ENCODE data around the gene DBP.
A peak's percentile ranks its signal among the peaks of the same experiment; 100 is the strongest.

The DBP gene

GRCh38 chr19:48603850-48604249 is 33.3 kb downstream of the DBP start:
- Mint-ChIP-seq H3K4me1 (ENCODE audit: low read depth) (peaks cover 3% of the 10 kb centered on the region), H3K36me3 (ENCODE audit: low read depth) (peaks cover 3% of the 10 kb centered on the region), H3K4me3 (no peak overlapping the region), H3K9me3 (no peaks in the 10 kb centered on the region), H3K27me3 (no peaks in the 10 kb centered on the region), H3K27ac (no peak overlapping the region)
- DNase-seq: no peak

- Mint-ChIP-seq H3K9me3 (no peaks in the 10 kb centered on the region), H3K36me3 (ENCODE audit: low read depth) (peaks cover 3% of the 10 kb centered on the region), H3K27ac (no peak overlapping the region), H3K27me3 (no peaks in the 10 kb centered on the region), H3K4me3 (no peak overlapping the region), H3K4me1 (ENCODE audit: low read depth) (no peaks in the 10 kb centered on the region)
- no peak for DNase-seq
These were observed 33.7 kb downstream of the DBP start for GRCh38 chr19:48603449-48603848.

GRCh38 chr19:48603001-48603400 is 34.2 kb downstream of the DBP start:
- H3K36me3 Mint-ChIP-seq (ENCODE audit: low read depth): peaks cover 3% of the 10 kb centered on the region
- no peaks in the 10 kb centered on the region for H3K4me1 Mint-ChIP-seq (ENCODE audit: low read depth)
- no peaks in the 10 kb centered on the region for H3K27me3 Mint-ChIP-seq
- no peak overlapping the region for H3K27ac Mint-ChIP-seq
- no peak for DNase-seq
- no peaks in the 10 kb centered on the region for H3K9me3 Mint-ChIP-seq
- H3K4me3 Mint-ChIP-seq: no peak overlapping the region

- H3K27me3 Mint-ChIP-seq: no peaks in the 10 kb centered on the region
- no peak overlapping the region for H3K4me3 Mint-ChIP-seq
These were observed 36.3 kb downstream of the DBP start for GRCh38 chr19:48600679-48601417.

GRCh38 chr19:48598996-48599700 is 38.0 kb downstream of the DBP start:
- no peak overlapping the region for H3K27ac Mint-ChIP-seq
- no peak for DNase-seq
- H3K4me3 Mint-ChIP-seq: no peak overlapping the region
- peaks cover 3% of the 10 kb centered on the region for H3K36me3 Mint-ChIP-seq (ENCODE audit: low read depth)
- H3K9me3 Mint-ChIP-seq: no peaks in the 10 kb centered on the region
- H3K27me3 Mint-ChIP-seq: no peaks in the 10 kb centered on the region
- H3K4me1 Mint-ChIP-seq (ENCODE audit: low read depth): peaks cover 9% of the 10 kb centered on the region

More at GRCh38 chr19:48600679-48601417, 36.3 kb downstream of the DBP start:
- Mint-ChIP-seq H3K27ac (no peak overlapping the region), H3K9me3 (no peaks in the 10 kb centered on the region), H3K4me1 (ENCODE audit: low read depth) (peaks cover 7% of the 10 kb centered on the region), H3K36me3 (ENCODE audit: low read depth) (peaks cover 3% of the 10 kb centered on the region)
- DNase-seq: no peak

- no peaks in the 10 kb centered on the region for H3K36me3 Mint-ChIP-seq (ENCODE audit: low read depth)
- peak overlapping the region; percentile 90 for H3K27ac Mint-ChIP-seq
- no peaks in the 10 kb centered on the region for H3K27me3 Mint-ChIP-seq
- DNase-seq: peak; percentile 63
- peaks cover 11% of the 10 kb centered on the region for H3K4me1 Mint-ChIP-seq (ENCODE audit: low read depth)
- no peaks in the 10 kb centered on the region for H3K9me3 Mint-ChIP-seq
- H3K4me3 Mint-ChIP-seq: peak overlapping the region; percentile 74
These were observed 40.3 kb downstream of the DBP start for GRCh38 chr19:48596679-48597465.

GRCh38 chr19:48596237-48596636 is 40.9 kb downstream of the DBP start:
- H3K27ac Mint-ChIP-seq: peak overlapping the region; percentile 40
- no peak for DNase-seq
- H3K27me3 Mint-ChIP-seq: no peaks in the 10 kb centered on the region
- H3K36me3 Mint-ChIP-seq (ENCODE audit: low read depth): no peaks in the 10 kb centered on the region
- no peaks in the 10 kb centered on the region for H3K9me3 Mint-ChIP-seq
- peaks cover 11% of the 10 kb centered on the region for H3K4me1 Mint-ChIP-seq (ENCODE audit: low read depth)
- H3K4me3 Mint-ChIP-seq: peak overlapping the region; percentile 74

GRCh38 chr19:48595833-48596232 is 41.3 kb downstream of the DBP start:
- DNase-seq: no peak
- no peaks in the 10 kb centered on the region for H3K9me3 Mint-ChIP-seq
- H3K4me1 Mint-ChIP-seq (ENCODE audit: low read depth): peaks cover 11% of the 10 kb centered on the region
- H3K27ac Mint-ChIP-seq: no peak overlapping the region
- H3K27me3 Mint-ChIP-seq: no peaks in the 10 kb centered on the region
- H3K4me3 Mint-ChIP-seq: peak overlapping the region; percentile 74
- no peaks in the 10 kb centered on the region for H3K36me3 Mint-ChIP-seq (ENCODE audit: low read depth)

- H3K4me1 Mint-ChIP-seq (ENCODE audit: low read depth): peaks cover 11% of the 10 kb centered on the region
- no peaks in the 10 kb centered on the region for H3K36me3 Mint-ChIP-seq (ENCODE audit: low read depth)
- peak overlapping the region; percentile 37 for H3K27ac Mint-ChIP-seq
- H3K9me3 Mint-ChIP-seq: no peaks in the 10 kb centered on the region
- DNase-seq: no peak
- no peaks in the 10 kb centered on the region for H3K27me3 Mint-ChIP-seq
- H3K4me3 Mint-ChIP-seq: peak overlapping the region; percentile 16
These were observed 42.0 kb downstream of the DBP start for GRCh38 chr19:48595171-48595570.

- no peaks in the 10 kb centered on the region for H3K36me3 Mint-ChIP-seq (ENCODE audit: low read depth)
- no peak overlapping the region for H3K27ac Mint-ChIP-seq
- H3K9me3 Mint-ChIP-seq: no peaks in the 10 kb centered on the region
- no peak for DNase-seq
- no peaks in the 10 kb centered on the region for H3K27me3 Mint-ChIP-seq
- H3K4me1 Mint-ChIP-seq (ENCODE audit: low read depth): peaks cover 16% of the 10 kb centered on the region
- H3K4me3 Mint-ChIP-seq: no peak overlapping the region
These were observed 46.2 kb downstream of the DBP start for GRCh38 chr19:48591021-48591420.

GRCh38 chr19:48588670-48589401 is 48.3 kb downstream of the DBP start:
- peaks cover 20% of the 10 kb centered on the region for H3K4me1 Mint-ChIP-seq (ENCODE audit: low read depth)
- no peaks in the 10 kb centered on the region for H3K27me3 Mint-ChIP-seq
- DNase-seq: peak; percentile 91
- H3K36me3 Mint-ChIP-seq (ENCODE audit: low read depth): no peaks in the 10 kb centered on the region
- H3K9me3 Mint-ChIP-seq: no peaks in the 10 kb centered on the region
- peak overlapping the region; percentile 59 for H3K4me3 Mint-ChIP-seq
- H3K27ac Mint-ChIP-seq: peak overlapping the region; percentile 81

- H3K27me3 Mint-ChIP-seq: no peaks in the 10 kb centered on the region
- no peaks in the 10 kb centered on the region for H3K36me3 Mint-ChIP-seq (ENCODE audit: low read depth)
- H3K9me3 Mint-ChIP-seq: no peaks in the 10 kb centered on the region
- H3K27ac Mint-ChIP-seq: no peak overlapping the region
- H3K4me1 Mint-ChIP-seq (ENCODE audit: low read depth): peaks cover 18% of the 10 kb centered on the region
- no peak for DNase-seq
- H3K4me3 Mint-ChIP-seq: no peak overlapping the region
These were observed 49.8 kb downstream of the DBP start for GRCh38 chr19:48587387-48587786.

GRCh38 chr19:48582168-48582567 is 55.0 kb downstream of the DBP start:
- Mint-ChIP-seq H3K36me3 (ENCODE audit: low read depth) (no peaks in the 10 kb centered on the region), H3K4me1 (ENCODE audit: low read depth) (peaks cover 6% of the 10 kb centered on the region), H3K9me3 (no peaks in the 10 kb centered on the region), H3K4me3 (no peak overlapping the region), H3K27me3 (no peaks in the 10 kb centered on the region), H3K27ac (no peak overlapping the region)
- no peak for DNase-seq
